ENCODE data around the gene RIT2. TPM values are rescaled to one million over a fixed set of nuclear protein-coding genes. Genes with fewer than 3 reads are reported as not detected.
A peak's percentile ranks its signal among the peaks of the same experiment; 100 is the strongest.

Gene RIT2
- total and polyA plus RNA-seq, 11 donors = not detected

DNA sequence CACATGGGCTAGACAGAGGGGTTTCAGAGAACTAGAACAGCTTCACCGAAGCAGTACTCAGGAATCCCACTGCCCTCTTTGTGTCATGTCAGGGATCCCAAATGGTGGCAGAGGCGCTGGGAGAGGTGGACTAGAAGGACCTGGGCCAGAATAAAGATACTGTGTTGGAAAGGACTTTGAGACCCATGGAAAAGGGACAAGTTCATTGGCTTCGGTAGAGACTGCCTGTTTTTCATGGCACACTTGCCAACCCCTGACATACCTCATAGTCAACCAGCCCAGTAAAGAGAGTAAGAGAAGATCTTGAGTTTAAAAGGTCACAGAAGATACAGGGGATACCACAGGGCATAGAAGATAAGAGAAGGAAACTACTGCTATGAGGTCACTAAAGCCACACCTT, 381.0 kb downstream of the RIT2 start:
- TF ChIP-seq, protein P1, sequence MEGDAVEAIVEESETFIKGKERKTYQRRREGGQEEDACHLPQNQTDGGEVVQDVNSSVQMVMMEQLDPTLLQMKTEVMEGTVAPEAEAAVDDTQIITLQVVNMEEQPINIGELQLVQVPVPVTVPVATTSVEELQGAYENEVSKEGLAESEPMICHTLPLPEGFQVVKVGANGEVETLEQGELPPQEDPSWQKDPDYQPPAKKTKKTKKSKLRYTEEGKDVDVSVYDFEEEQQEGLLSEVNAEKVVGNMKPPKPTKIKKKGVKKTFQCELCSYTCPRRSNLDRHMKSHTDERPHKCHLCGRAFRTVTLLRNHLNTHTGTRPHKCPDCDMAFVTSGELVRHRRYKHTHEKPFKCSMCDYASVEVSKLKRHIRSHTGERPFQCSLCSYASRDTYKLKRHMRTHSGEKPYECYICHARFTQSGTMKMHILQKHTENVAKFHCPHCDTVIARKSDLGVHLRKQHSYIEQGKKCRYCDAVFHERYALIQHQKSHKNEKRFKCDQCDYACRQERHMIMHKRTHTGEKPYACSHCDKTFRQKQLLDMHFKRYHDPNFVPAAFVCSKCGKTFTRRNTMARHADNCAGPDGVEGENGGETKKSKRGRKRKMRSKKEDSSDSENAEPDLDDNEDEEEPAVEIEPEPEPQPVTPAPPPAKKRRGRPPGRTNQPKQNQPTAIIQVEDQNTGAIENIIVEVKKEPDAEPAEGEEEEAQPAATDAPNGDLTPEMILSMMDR (IDR thresholded peaks at IDR 0.05) = no peak
- no peak for TF ChIP-seq POLR2A (IDR thresholded peaks at IDR 0.05)
- ATAC-seq = no peak
- Histone ChIP-seq H3K27ac (no peak overlapping the region), H3K9me3 (no peaks in the 10 kb centered on the region), H3K27me3 (no peaks in the 10 kb centered on the region), H3K4me3 (no peak overlapping the region), H3K4me1 (no peaks in the 10 kb centered on the region), H3K36me3 (no peaks in the 10 kb centered on the region)
- no peak for DNase-seq
- 74 to 93% (median 82%) methylated on average over 3 of the region's 3 CpGs for WGBS, 4 donors
- intact Hi-C loops (cut with DNase I) = no loop called here

DNA sequence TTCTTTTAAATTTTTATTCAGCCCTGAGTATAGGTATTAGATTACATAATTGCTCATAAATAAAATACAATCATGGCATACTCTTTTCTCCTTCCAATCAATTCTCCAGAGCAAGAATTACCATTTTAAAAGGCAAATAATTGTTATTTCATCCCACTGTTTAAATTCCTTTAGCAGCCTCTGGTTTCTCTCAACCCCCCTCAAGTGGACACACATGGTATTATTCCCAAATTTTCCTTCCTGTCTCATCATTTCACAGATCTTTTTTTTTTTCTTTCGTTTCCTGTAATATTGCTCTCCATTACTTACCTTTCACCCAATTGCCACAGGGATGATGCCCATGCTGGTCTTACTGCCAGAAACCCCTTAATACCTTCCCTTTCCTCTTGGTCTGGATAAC, 385.2 kb downstream of the RIT2 start:
- no peak overlapping the region for H3K4me3 ChIP-seq
- WGBS, 4 donors = 56 to 77% (median 64%) methylated on average over 1 of the region's 1 CpG
- intact Hi-C loops (cut with DNase I) = no loop called here
- peaks cover 0 to 8% (median 0%) of the 10 kb centered on the region in 12 donors for H3K9me3 ChIP-seq
- DNase-seq (no peak), ATAC-seq (no peak)
- H3K27me3 ChIP-seq = no peaks in the 10 kb centered on the region
- H3K27ac ChIP-seq = no peak overlapping the region
- TF ChIP-seq, protein P1 (IDR thresholded peaks at IDR 0.05) = peak in 6 of 12 donors; percentile 11 to 37 (median 22)
- TF ChIP-seq POLR2A (IDR thresholded peaks at IDR 0.05) = no peak
- H3K36me3 ChIP-seq = no peaks in the 10 kb centered on the region
- no peaks in the 10 kb centered on the region for H3K4me1 ChIP-seq

DNA sequence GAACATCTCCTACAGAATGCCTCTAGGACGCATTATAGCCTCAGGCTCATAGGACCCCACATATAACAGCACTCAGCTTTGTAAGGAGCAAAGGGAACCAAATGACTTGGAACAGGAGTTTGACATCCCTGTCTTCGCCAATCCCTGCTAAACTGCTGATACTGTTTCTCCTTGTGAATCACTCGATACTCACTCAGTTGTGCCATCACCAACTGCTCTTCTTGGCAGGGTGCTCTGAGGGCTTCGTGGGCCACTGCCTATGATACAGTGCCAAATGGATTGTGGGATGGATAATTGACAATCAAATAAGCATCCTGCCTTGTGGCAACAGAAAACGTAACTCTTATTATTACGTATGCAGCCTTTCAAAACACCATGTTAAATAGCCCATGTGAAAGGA, 396.3 kb downstream of the RIT2 start:
- Histone ChIP-seq H3K9me3 (no peaks in the 10 kb centered on the region), H3K4me1 (no peaks in the 10 kb centered on the region), H3K36me3 (no peaks in the 10 kb centered on the region), H3K4me3 (no peak overlapping the region), H3K27ac (no peak overlapping the region), H3K27me3 (no peaks in the 10 kb centered on the region)
- intact Hi-C loops (cut with DNase I) = no loop called here
- WGBS, 4 donors = 78 to 83% (median 81%) methylated on average over 6 of the region's 6 CpGs
- no peak for DNase-seq
- ATAC-seq = no peak
- TF ChIP-seq, protein P1 (IDR thresholded peaks at IDR 0.05) = no peak
- TF ChIP-seq POLR2A (IDR thresholded peaks at IDR 0.05) = no peak

DNA sequence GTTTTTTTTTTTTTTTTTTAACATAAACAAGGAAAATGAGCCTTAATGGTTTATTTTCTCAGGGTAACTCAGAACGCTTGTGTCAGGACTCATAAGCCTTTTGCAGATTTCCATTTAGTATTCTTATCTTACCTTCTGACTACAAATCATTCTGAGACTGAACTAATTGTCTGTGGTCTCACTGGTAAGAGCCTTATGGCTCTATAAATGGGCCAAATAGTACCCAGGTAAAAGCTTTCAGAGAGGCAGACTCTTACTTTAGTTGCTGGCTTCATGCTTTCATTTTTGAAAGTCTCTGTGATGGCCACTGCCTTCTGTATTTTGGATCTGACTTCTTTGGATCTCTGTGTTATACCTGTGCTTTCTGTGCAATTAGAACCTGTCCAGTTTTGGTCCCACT, 403.4 kb downstream of the RIT2 start:
- H3K9me3 ChIP-seq = no peaks in the 10 kb centered on the region
- H3K4me3 ChIP-seq = no peak overlapping the region
- 61 to 76% (median 74%) methylated on average over 1 of the region's 1 CpG for WGBS, 4 donors
- H3K36me3 ChIP-seq = no peaks in the 10 kb centered on the region
- no peak overlapping the region for H3K27ac ChIP-seq
- no peak for TF ChIP-seq POLR2A (IDR thresholded peaks at IDR 0.05)
- TF ChIP-seq, protein P1 (IDR thresholded peaks at IDR 0.05) = no peak
- no peaks in the 10 kb centered on the region for H3K4me1 ChIP-seq
- intact Hi-C loops (cut with DNase I) = no loop called here
- H3K27me3 ChIP-seq = no peaks in the 10 kb centered on the region
- DNase-seq (no peak), ATAC-seq (no peak)

Measured in heart left ventricle (tissue), 16 donors.